Adrenal gland (tissue), 12 donors: ENCODE data around the gene COL8A1. TPM values are rescaled to one million over a fixed set of nuclear protein-coding genes. Genes with fewer than 3 reads are reported as not detected.

Source experiments
- DNase-seq, 7 donors: peaks; one replicate each; pipeline ENCODE4 v3.0.0-alpha.2; 2019 to 2020
- H3K27ac ChIP-seq, 5 donors: fragments of 200-600 bp; sonication (generic) in 4 of 5; 1 replicate in 3 of 5; 2 replicates in 2 of 5; pipeline versions ENCODE4 v1.5.1 to v1.8.0; 2016 to 2020; ENCODE audit warnings: mild to moderate bottlenecking in 1 of 5
- H3K27me3 ChIP-seq: fragments of 200-600 bp; 2 replicates; pipeline ENCODE4 v1.8.0; 2021
- H3K36me3 ChIP-seq, 2 donors: fragments of 200-600 bp; replicated peaks in 1 of 2; 1 replicate in 1 of 2; 2 replicates in 1 of 2; pipeline versions ENCODE4 v1.5.1 to v1.8.0; 2018 to 2022
- H3K4me1 ChIP-seq, 2 donors: fragments of 200-600 bp; replicated peaks in 1 of 2; 1 replicate in 1 of 2; 2 replicates in 1 of 2; pipeline versions ENCODE4 v1.5.1 to v1.8.0; 2018 to 2021
- H3K4me3 ChIP-seq, 4 donors: fragments of 200-600 bp; sonication (generic) in 3 of 4; one replicate each; pipeline ENCODE4 v1.5.1; 2016 to 2018
- H3K9me3 ChIP-seq, 3 donors: fragments of 200-600 bp; sonication (generic) in 1 of 3; replicated peaks in 1 of 3; 1 replicate in 2 of 3; 2 replicates in 1 of 3; pipeline versions ENCODE4 v1.5.1 to v1.8.0; 2016 to 2021
- CTCF ChIP-seq, 6 experiments: fragments of 450-650 bp in 4 of 6; fragments of 200-600 bp in 2 of 6; sonication (generic) in 1 of 6; IDR thresholded peaks; 1 replicate in 5 of 6; 2 replicates in 1 of 6; pipeline versions ENCODE4 v1.5.1 to v1.8.0; 2016 to 2021; ENCODE audit warnings: antibody characterized with exemption in 6 of 6, mild to moderate bottlenecking in 2 of 6, moderate library complexity in 1 of 6
- POLR2A ChIP-seq, 2 donors: fragments of 450-650 bp; IDR thresholded peaks; one replicate each; pipeline ENCODE4 v1.6.1; 2017; ENCODE audit warnings: antibody characterized with exemption in 2 of 2, mild to moderate bottlenecking in 2 of 2, moderate library complexity in 1 of 2
- WGBS, 4 donors: extraction: QIAGEN DNeasy Blood & Tissue Kit in 2 of 4; methylation state at CpG; one replicate each; pipeline versions ENCODE4 v1.1.5 to v1.1.7; 2013 to 2017; 5-methylcytosine and 5-hydroxymethylcytosine counted together
- intact Hi-C, 2 donors: fragments of 100-400 bp; cut with DNase I; formaldehyde crosslinking; loops; one replicate each; pipeline versions ENCODE4 v1.14.1 to v1.15.0; 2022 to 2023
- polyA plus RNA-seq, 3 donors: library from polyadenylated mRNA; stranded (reverse); fragments of 200-250 nt in 2 of 3; fragments of 350-450 nt in 1 of 3; fragmentation: Illumina TruSeq in 1 of 3; extraction: RNeasy Lipid Tissue Mini Kit (QIAGEN cat#74804) in 1 of 3; gene quantifications; one replicate each; pipeline ENCODE4 v1.2.3, GENCODE V29; 2013 to 2014
- total RNA-seq, 9 donors: library from RNA; depleted of rRNA in 4 of 9; stranded (reverse); fragments of >200 nt in 4 of 9; fragments of 120-200 nt in 1 of 9; fragmentation: NEBNext Ultra II Directional in 1 of 9; extraction: Animal tissue kit (Norgen Biotek cat#: 25700) in 1 of 9; gene quantifications; one replicate each; pipeline versions ENCODE4 v1.1.0 to v1.2.4, GENCODE V29; 2013 to 2023
- donor health status: healthy with polysubstance abuse.
- donor health status: Bipolar disorder and iron deficiency.
- donor health status: DM: yes; HTN: yes; CAD: no.
- donor health status: DM: no; HTN: no; CAD: no.
- donor health status: DM: no; HTN: no; CAD: no.
- donor health status: DM: yes; HTN: yes; CAD: no.

The COL8A1 gene
- total and polyA plus RNA-seq, 12 donors, result 0.94 to 59.2 (median 15.9) TPM

- TF ChIP-seq POLR2A (IDR thresholded peaks at IDR 0.05) (no peak), CTCF (IDR thresholded peaks at IDR 0.05) (no peak)
- DNase-seq, result no peak
- Histone ChIP-seq H3K4me1 (peaks cover 0 to 4% of the 10 kb centered on the region in 2 donors), H3K9me3 (no peaks in the 10 kb centered on the region), H3K27me3 (no peaks in the 10 kb centered on the region), H3K27ac (no peak overlapping the region), H3K36me3 (no peaks in the 10 kb centered on the region), H3K4me3 (no peak overlapping the region)
- 53 to 64% (median 61%) methylated on average over 3 of the region's 3 CpGs for WGBS, 4 donors
- intact Hi-C loops, result no loop called here
Measured at GRCh38 chr3:99656624-99657023, 18.2 kb downstream of the COL8A1 start.

GRCh38 chr3:99658274-99658673 lies 19.9 kb downstream of the COL8A1 start:
- Histone ChIP-seq H3K4me1 (no peaks in the 10 kb centered on the region), H3K4me3 (no peak overlapping the region), H3K27me3 (no peaks in the 10 kb centered on the region), H3K9me3 (no peaks in the 10 kb centered on the region), H3K27ac (no peak overlapping the region), H3K36me3 (no peaks in the 10 kb centered on the region)
- no peak for TF ChIP-seq POLR2A (IDR thresholded peaks at IDR 0.05)
- TF ChIP-seq CTCF (IDR thresholded peaks at IDR 0.05), result no peak
- no peak for DNase-seq
- intact Hi-C loops, result no loop called here
- 62 to 80% (median 69%) methylated on average over 2 of the region's 2 CpGs for WGBS, 4 donors

GRCh38 chr3:99659032-99659431 lies 20.6 kb downstream of the COL8A1 start:
- no peaks in the 10 kb centered on the region for H3K27me3 ChIP-seq
- DNase-seq, result no peak
- WGBS, 4 donors, result 69 to 86% (median 78%) methylated on average over 6 of the region's 6 CpGs
- H3K9me3 ChIP-seq, result no peaks in the 10 kb centered on the region
- no peak for TF ChIP-seq CTCF (IDR thresholded peaks at IDR 0.05)
- no peak for TF ChIP-seq POLR2A (IDR thresholded peaks at IDR 0.05)
- H3K36me3 ChIP-seq, result no peaks in the 10 kb centered on the region
- no peaks in the 10 kb centered on the region for H3K4me1 ChIP-seq
- no peak overlapping the region for H3K4me3 ChIP-seq
- peak overlapping the region in 2 of 5 donors; percentile 41 to 49 for H3K27ac ChIP-seq
- intact Hi-C loops, result no loop called here

- Histone ChIP-seq H3K4me3 (no peak overlapping the region), H3K4me1 (no peaks in the 10 kb centered on the region), H3K27me3 (no peaks in the 10 kb centered on the region), H3K9me3 (no peaks in the 10 kb centered on the region), H3K36me3 (no peaks in the 10 kb centered on the region), H3K27ac (peak overlapping the region in 3 of 5 donors; percentile 17 to 49 (median 41))
- 59 to 71% (median 67%) methylated on average over 4 of the region's 4 CpGs for WGBS, 4 donors
- intact Hi-C loops, result no loop called here
- TF ChIP-seq CTCF (IDR thresholded peaks at IDR 0.05) (no peak), POLR2A (IDR thresholded peaks at IDR 0.05) (no peak)
- peak in 2 of 7 donors; percentile 38 to 67 for DNase-seq
Measured at GRCh38 chr3:99659951-99660350, 21.6 kb downstream of the COL8A1 start.
